ENCODE data around the gene BTBD10. TPM values are rescaled to one million over a fixed set of nuclear protein-coding genes. Genes with fewer than 3 reads are reported as not detected.
A peak's percentile ranks its signal among the peaks of the same experiment; 100 is the strongest.

BTBD10 gene
- total and polyA plus RNA-seq, 8 donors = 4.6 to 15.9 (median 7.6) TPM

DNA sequence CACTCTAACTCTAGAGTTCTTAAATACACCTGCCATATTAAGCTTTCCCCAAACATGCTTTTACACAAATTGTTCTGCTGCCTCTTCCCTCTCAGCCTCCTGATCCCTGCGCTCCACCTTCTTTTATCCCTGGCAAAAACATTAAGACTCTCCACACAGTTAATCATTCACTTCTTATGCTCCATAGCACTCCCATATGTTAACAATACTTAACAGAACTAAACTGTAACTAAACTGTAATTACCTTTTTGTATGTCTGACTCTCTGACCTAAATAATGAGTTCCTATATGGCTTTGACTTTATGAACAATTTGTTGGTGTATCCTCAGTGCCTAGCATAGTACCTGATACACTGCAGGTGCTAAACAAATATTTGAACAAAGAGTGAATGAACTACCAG, 71.8 kb downstream of the BTBD10 start:
- Histone ChIP-seq H3K36me3 (peaks cover 0 to 24% (median 19%) of the 10 kb centered on the region in 3 donors), H3K9me3 (no peaks in the 10 kb centered on the region), H3K27ac (no peak overlapping the region), H3K4me3 (no peak overlapping the region), H3K4me1 (no peaks in the 10 kb centered on the region), H3K27me3 (no peaks in the 10 kb centered on the region)
- TF ChIP-seq, protein P1, sequence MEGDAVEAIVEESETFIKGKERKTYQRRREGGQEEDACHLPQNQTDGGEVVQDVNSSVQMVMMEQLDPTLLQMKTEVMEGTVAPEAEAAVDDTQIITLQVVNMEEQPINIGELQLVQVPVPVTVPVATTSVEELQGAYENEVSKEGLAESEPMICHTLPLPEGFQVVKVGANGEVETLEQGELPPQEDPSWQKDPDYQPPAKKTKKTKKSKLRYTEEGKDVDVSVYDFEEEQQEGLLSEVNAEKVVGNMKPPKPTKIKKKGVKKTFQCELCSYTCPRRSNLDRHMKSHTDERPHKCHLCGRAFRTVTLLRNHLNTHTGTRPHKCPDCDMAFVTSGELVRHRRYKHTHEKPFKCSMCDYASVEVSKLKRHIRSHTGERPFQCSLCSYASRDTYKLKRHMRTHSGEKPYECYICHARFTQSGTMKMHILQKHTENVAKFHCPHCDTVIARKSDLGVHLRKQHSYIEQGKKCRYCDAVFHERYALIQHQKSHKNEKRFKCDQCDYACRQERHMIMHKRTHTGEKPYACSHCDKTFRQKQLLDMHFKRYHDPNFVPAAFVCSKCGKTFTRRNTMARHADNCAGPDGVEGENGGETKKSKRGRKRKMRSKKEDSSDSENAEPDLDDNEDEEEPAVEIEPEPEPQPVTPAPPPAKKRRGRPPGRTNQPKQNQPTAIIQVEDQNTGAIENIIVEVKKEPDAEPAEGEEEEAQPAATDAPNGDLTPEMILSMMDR (IDR thresholded peaks at IDR 0.05) = no peak
- ATAC-seq (no peak), DNase-seq (no peak), FAIRE-seq (peak; percentile 59)
- intact Hi-C loops (cut with DNase I) = no loop called here
- WGBS, 2 donors = 94 to 95% methylated on average over 1 of the region's 1 CpG

DNA sequence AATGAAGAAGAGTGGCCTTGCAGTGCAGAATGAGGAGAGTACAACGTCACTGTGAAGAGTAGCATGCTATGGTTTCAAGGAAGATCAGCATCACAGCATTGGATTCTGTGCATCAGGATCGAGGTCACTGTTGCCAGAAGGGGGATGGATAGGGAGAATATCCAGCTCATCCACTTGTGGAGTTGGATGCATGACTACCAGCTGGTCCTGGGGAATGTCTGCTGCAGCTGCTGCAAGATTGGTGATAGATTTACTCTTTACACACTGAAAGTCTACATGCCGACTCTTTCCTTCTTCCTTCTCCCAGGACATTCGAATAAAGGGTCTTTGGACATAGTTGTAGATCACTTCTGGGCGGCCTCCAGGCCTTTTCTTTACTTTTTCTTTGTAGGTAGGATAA, 74.3 kb downstream of the BTBD10 start:
- H3K36me3 ChIP-seq = peaks cover 0 to 25% (median 19%) of the 10 kb centered on the region in 3 donors
- ATAC-seq (no peak), FAIRE-seq (no peak), DNase-seq (no peak)
- H3K27ac ChIP-seq = no peak overlapping the region
- intact Hi-C loops (cut with DNase I) = no loop called here
- 83 to 93% methylated on average over 5 of the region's 5 CpGs for WGBS, 2 donors
- H3K4me3 ChIP-seq = no peak overlapping the region
- no peaks in the 10 kb centered on the region for H3K27me3 ChIP-seq
- TF ChIP-seq, protein P1 (IDR thresholded peaks at IDR 0.05) = no peak
- H3K4me1 ChIP-seq = no peaks in the 10 kb centered on the region
- no peaks in the 10 kb centered on the region for H3K9me3 ChIP-seq

DNA sequence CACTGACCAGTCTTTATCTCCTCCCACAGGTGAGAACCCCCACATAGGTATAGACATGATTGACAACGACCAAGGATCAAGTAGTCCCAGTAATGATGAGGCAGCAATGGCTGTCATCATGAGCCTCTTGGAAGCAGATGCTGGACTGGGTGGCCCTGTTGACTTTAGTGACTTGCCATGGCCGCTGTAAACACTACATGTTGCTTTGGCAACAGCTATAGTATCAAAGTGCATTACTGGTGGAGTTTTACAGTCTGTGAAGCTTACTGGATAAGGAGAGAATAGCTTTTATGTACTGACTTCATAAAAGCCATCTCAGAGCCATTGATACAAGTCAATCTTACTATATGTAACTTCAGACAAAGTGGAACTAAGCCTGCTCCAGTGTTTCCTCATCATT, 76.5 kb downstream of the BTBD10 start:
- H3K9me3 ChIP-seq = no peaks in the 10 kb centered on the region
- intact Hi-C loops (cut with DNase I) = no loop called here
- WGBS, 2 donors = 70% methylated on average over 2 of the region's 2 CpGs
- ATAC-seq = peak in 2 of 4 donors; percentile 25 to 53
- H3K27me3 ChIP-seq = no peaks in the 10 kb centered on the region
- peaks cover 0 to 36% (median 20%) of the 10 kb centered on the region in 3 donors for H3K36me3 ChIP-seq
- TF ChIP-seq, protein P1 (IDR thresholded peaks at IDR 0.05) = no peak
- DNase-seq = no peak
- H3K27ac ChIP-seq = no peak overlapping the region
- no peak overlapping the region for H3K4me3 ChIP-seq
- FAIRE-seq = no peak
- no peaks in the 10 kb centered on the region for H3K4me1 ChIP-seq

DNA sequence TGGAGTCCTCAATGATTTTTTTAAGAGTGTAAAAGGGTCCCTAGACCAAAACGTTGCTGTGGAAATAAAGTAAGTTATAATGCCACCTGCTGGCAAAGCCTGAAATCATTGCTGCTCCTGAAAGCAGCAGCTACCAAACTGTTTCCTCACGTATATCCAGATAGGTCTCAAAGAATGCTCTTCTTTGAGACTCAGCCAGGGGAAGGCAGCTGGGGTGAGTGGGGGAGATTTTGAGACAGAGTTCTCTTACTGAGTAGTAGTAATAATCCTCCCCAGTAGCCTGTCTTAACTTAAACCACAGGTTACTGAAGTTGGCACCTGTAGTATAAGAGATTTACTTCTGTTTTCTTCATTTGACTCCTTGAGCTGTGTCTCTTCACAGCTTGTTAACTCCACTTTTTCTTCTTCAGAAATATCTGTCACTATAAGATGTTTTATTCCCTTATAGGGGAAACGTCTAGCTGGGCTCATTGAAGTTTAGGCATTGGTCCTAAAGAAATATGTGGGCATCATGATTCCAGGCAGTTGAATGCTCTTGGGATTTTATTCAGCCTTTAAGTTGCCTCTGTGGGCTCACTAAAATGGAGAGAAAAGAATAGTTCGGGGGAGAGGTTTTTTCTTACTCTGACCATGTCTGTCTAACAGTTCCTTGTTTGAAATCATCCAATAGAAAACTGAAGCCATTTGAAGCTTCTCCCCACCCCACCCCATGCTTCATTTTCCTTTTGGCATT, 77.9 kb downstream of the BTBD10 start:
- intact Hi-C loops (cut with DNase I) = no loop called here
- Histone ChIP-seq H3K4me3 (no peak overlapping the region), H3K27me3 (no peaks in the 10 kb centered on the region), H3K4me1 (no peaks in the 10 kb centered on the region), H3K9me3 (no peaks in the 10 kb centered on the region), H3K36me3 (peaks cover 0 to 42% (median 26%) of the 10 kb centered on the region in 3 donors), H3K27ac (no peak overlapping the region)
- TF ChIP-seq, protein P1 (IDR thresholded peaks at IDR 0.05) = peak; percentile 6 to 31 (median 24)
- WGBS, 2 donors = 28 to 34% methylated on average over 4 of the region's 4 CpGs
- ATAC-seq (peak in 1 of 4 donors; percentile 44), DNase-seq (no peak), FAIRE-seq (no peak)

DNA sequence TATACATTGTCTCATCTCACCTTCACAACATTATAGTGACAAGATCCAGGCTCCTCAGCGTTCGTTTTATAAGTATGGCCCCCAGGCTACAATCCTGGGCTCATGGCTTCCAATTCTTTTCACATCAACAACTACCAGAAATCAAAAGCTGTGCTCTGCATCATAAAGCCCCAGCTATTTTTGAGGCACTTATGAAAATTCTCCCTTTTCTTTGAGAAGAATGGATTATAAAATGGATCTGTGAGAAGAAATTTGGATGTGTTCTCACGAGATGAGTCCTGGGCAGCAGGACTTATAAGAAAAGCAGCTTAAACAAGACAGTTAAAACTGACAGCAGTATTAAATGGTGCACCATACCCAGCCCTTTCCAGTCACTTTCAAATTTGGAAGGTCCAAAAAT, 80.3 kb downstream of the BTBD10 start:
- intact Hi-C loops (cut with DNase I) = no loop called here
- TF ChIP-seq, protein P1 (IDR thresholded peaks at IDR 0.05) = no peak
- no peaks in the 10 kb centered on the region for H3K4me1 ChIP-seq
- H3K27ac ChIP-seq = no peak overlapping the region
- H3K4me3 ChIP-seq = no peak overlapping the region
- 94 to 97% methylated on average over 3 of the region's 3 CpGs for WGBS, 2 donors
- FAIRE-seq = no peak
- ATAC-seq = no peak
- H3K27me3 ChIP-seq = no peaks in the 10 kb centered on the region
- peaks cover 0 to 28% (median 18%) of the 10 kb centered on the region in 3 donors for H3K36me3 ChIP-seq
- DNase-seq = no peak
- no peaks in the 10 kb centered on the region for H3K9me3 ChIP-seq
